ENCODE data around the gene ZNF554.
"Not testable (repeated sequence)": the region's sequence is repeated elsewhere in the genome, so short reads cannot be mapped to it uniquely, and the experiment has no call there.

The ZNF554 gene

DNA sequence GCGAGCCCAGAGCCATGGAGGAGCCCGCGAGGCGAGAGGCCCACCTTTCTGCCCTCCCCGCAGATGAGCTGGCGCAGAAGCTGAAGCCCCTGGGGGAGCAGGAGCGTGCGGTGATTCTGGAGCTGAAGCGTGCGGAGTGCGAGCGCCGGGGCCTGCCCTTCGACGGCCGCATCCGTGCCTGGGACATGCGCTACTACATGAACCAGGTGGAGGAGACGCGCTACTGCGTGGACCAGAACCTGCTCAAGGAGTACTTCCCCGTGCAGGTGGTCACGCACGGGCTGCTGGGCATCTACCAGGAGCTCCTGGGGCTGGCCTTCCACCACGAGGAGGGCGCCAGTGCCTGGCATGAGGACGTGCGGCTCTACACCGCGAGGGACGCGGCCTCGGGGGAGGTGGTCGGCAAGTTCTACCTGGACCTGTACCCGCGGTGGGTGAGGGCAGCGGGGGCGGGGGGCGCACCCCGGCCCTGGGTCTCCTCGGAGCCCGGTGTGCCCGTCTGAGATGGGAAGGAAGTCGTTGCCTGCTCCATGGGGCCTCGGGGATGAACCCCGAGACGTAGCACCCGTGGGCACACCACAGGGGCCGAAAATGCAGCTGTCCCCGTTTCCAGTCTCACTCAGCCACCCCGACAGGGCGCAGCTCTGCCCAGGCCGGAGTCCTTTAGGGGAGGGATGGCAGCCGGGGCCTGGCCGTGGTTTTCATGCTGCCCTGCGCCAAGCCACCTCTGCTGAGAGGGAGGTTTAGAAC, 12.1 kb upstream of the ZNF554 start:
- no peak for DNase-seq (ENCODE audit: low spot score)

DNA sequence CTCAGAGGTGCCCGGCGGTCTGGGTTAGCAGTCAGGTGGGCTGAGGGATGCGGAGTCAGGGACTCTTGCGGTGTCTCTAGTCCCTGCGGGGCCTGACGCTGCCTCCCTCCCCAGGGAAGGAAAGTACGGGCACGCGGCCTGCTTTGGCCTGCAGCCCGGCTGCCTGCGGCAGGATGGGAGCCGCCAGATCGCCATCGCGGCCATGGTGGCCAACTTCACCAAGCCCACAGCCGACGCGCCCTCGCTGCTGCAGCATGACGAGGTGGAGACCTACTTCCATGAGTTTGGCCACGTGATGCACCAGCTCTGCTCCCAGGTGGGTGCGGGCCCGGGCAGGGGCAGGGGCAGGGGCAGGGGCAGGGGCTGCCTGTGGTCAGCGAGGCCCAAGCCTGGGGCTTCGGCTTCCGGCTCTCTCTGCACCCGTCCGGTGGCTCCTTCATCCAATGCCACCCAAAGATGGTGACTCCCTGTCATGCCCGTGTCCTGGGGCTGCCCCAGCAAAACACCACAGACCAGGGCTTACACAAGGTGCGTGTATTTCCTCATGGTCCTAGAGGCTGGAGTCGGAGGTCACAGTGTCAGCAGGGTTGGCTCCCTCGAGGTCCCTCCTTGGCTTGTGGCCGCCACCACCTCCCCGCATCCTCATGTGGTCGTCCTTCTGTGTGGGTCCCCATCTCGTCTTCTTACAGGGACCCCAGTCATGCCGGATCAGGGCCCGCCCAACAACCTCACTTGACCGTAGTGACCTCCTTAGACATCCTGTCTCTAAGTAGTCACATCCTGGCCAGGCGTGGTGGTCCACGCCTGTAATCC, 11.3 kb upstream of the ZNF554 start:
- DNase-seq (ENCODE audit: low spot score), result no peak

DNA sequence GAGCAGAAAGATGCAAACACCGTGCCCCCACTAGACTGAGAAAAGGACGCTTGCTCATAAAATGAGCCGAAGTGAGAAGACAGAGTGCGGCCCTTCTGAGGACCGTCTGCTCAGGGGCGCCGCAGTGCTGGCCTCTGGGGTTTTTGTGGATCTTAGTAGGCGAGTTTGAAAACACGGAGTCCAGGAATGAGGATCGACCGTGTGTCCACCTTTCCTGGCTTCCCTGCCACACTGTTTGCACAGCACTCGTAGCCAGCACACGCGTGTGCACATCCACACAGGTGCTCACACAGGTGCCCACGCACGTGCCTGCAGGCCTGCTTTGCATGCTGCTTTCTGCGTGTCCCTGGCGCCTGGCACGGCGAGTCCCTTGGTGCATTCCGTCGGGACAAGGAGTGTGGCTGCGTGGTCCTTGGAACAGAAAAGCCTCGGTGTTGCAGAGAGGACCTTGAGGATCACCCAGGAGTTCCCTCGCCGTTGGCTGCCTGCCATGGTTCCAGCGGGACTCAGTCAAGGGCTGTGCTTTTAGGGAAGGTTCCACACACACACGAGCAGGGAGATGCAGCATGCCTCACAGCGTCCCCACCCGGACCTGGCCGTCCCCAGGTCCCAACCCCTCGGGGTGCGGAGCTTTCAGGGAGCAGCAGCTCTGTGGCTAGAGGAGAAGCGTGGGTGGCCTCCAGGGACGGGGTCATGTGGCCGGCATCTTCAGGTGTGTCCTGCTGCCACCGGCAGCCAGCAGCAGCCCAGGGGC, 10.1 kb upstream of the ZNF554 start:
- DNase-seq (ENCODE audit: low spot score), result no peak

DNA sequence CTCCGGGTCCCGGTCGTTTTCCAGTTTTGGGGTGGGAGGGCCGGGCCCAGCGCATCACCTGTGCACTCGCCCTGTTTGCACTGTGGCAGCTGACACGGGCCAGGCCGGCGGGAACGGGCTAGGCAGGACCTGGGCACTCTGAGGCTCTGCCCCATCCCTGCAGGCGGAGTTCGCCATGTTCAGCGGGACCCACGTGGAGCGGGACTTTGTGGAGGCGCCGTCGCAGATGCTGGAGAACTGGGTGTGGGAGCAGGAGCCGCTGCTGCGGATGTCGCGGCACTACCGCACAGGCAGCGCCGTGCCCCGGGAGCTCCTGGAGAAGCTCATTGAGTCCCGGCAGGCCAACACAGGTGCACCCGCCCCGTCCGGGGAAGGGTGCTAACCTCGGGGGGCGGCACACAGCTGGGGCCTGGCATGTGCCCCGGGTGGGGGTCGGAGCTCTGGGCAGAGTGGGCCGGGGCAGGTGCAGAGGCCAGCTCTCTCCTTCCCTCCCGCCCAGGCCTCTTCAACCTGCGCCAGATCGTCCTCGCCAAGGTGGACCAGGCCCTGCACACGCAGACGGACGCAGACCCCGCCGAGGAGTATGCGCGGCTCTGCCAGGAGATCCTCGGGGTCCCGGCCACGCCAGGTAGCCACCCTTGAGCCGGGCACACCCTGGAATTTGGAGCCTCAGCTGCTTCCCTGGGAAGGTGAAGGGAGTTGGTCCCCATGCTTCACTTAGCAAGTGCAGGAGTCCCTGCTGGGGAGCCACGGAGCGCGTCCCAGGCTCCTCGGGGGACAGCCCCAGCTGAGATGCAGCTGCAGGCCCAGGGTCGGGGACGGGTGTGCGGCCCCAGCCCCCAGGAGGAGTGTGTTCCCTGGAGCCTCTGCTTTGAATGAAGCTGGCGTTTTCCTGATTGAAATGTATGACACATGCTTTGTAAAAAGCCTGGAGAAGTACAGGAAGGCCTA, 9.3 kb upstream of the ZNF554 start:
- no peak for DNase-seq (ENCODE audit: low spot score)

DNA sequence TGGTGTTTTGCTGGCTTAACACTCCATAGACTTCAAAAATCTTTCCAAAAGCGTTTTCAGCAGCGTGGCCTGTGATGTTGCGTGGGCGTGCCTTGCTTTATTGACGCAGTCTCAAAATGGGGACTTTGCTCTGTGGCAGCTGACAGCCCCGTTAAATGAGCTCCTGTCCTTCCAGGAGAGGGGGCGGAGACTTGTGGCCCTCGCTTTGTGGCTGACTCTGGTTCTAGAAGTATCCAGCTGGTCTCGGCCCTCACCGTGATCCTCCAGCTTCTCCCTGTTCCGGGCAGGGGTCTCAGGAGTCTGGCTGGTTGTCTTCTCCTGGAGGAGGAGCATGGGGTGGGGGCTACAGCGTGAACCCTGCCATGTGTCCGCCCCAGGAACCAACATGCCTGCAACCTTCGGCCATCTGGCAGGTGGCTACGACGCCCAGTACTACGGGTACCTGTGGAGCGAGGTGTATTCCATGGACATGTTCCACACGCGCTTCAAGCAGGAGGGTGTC, 8.4 kb upstream of the ZNF554 start:
- no peak for DNase-seq (ENCODE audit: low spot score)

- no peak for DNase-seq (ENCODE audit: low spot score)
These were observed 7.8 kb upstream of the ZNF554 start for GRCh38 chr19:2811735-2812413.

- no peak for DNase-seq (ENCODE audit: low spot score)
These were observed 7.0 kb upstream of the ZNF554 start for GRCh38 chr19:2812414-2813234.

- no peak for DNase-seq (ENCODE audit: low spot score)
These were observed 6.2 kb upstream of the ZNF554 start for GRCh38 chr19:2813235-2814160.

DNA sequence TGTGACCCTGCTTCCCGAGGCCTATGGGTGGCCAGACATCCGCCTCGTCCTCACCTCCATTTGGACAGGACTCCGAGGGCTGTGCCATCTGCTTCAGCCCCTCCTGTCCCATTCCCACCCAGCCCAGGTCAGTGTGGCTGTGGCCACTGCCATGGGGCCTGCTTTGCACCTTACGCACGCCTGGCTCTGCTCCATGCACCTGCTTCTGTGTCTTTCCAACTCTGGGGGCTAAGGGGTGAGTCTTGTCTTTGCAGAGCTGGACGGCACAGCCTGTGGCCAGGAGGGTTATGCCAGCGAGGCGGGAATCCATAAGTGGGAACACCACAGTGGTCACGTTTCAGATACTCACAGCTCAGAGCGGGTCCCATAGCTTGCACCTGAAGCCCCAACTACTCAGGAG, 5.2 kb upstream of the ZNF554 start:
- no peak for DNase-seq (ENCODE audit: low spot score)

GRCh38 chr19:2815191-2815614, 4.5 kb upstream of the ZNF554 start:
- DNase-seq (ENCODE audit: low spot score), result no peak

GRCh38 chr19:2815923-2816322, 3.7 kb upstream of the ZNF554 start:
- DNase-seq (ENCODE audit: low spot score), result no peak

- no peak for DNase-seq (ENCODE audit: low spot score)
These were observed 3.0 kb upstream of the ZNF554 start for GRCh38 chr19:2816641-2817040.

DNA sequence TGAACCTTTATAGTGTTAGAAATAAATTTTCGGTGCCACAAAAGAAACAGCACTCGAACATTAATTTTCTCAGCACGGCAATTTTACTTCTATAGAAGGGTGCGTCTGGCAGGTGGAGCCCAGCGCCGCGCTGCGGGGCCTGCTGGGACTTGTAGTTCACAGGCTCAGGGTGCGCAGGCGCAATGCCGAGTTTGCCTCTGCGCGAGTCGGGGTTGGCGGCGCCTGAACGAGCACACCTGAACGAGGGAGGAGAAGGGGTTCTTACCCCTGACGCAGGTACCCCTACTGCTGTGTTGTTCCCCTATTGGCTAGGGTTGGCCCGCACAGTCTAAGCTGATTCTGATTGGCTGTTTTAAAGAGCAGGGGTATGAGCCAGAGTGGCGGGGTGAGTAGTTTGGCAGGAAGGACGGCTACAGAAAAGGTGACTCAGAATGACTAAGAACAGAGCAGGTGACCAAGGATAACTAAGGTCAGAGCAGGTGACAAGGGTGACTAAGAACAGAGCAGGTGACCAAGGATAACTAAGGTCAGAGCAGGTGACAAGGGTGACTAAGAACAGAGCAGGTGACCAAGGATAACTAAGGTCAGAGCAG, 2.3 kb upstream of the ZNF554 start:
- DNase-seq (ENCODE audit: low spot score), result not testable (repeated sequence)

DNA sequence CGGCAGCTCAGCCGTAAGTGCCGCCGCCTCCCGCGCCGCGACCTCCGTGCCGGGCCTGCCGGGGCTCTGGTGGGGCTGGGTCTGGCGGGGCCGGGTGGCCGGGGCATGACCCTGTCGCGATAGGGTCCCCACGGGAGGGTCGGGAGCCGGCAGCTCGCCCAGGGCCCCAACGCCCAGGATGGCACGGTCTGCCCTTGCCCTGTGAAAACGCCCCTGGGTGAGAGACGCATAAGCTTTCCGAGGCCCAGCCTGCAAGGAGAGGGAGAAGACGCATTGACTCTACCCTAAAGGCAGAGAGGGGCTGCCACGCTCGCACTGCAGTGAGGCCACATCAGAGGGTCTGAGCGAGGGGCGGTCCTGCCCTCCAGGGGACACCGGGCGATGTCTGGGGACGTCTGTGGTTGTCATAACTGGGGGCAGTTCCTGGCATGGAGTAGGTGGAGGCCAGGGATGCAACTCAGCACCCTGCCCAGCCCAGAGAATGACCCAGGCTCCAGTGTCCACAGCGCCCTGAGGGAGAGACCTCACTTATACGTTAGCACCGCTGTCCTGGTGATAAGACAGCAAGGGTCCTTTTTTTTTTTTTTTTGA, 539 bp downstream of the ZNF554 start:
- DNase-seq (ENCODE audit: low spot score), result no peak

GRCh38 chr19:2822846-2823245, 3.2 kb downstream of the ZNF554 start:
- DNase-seq (ENCODE audit: low spot score), result no peak

DNA sequence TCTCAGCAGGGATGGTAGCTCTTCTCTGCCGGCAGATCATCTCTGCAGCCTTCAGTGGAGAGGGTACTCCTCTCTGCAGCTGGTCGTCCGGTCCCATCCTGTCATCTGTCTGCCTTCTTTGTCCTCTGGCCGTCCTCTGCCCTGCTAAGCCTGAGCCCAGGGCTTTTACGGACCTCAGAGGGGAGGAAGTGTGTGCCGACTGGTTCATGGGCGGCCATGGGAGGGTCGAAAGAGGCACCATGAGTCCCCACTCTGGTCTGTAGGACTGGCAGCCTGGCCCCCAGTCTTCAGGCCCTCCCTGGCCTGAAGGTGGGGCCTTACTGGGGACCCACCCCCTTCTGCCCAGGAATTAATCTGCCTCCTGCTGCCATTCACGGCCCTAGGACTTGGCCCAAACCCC, 4.0 kb downstream of the ZNF554 start:
- no peak for DNase-seq (ENCODE audit: low spot score)

- DNase-seq (ENCODE audit: low spot score), result no peak
These were observed 4.5 kb downstream of the ZNF554 start for GRCh38 chr19:2824129-2824528.

- DNase-seq (ENCODE audit: low spot score), result no peak
These were observed 7.4 kb downstream of the ZNF554 start for GRCh38 chr19:2827022-2827421.
